ENCODE measurements around the gene PPIE. TPM values are rescaled to one million over a fixed set of nuclear protein-coding genes. Genes with fewer than 3 reads are reported as not detected.

Gene PPIE
- total RNA-seq, 1 donor from 2014 or later = 45.5 TPM

- H3K4me1 Mint-ChIP-seq = no peaks in the 10 kb centered on the region
- no peak overlapping the region for H3K27ac Mint-ChIP-seq
- TF ChIP-seq CTCF (IDR thresholded peaks at IDR 0.05; ENCODE audit: unreplicated experiment) = no peak
- H3K36me3 Mint-ChIP-seq = no peaks in the 10 kb centered on the region
- DNase-seq (ENCODE audit: low spot score in 2 of 2, unreplicated experiment in 2 of 2) = no peak
- H3K27me3 Mint-ChIP-seq (ENCODE audit: low read depth) = peaks cover 1% of the 10 kb centered on the region
- H3K9me3 Mint-ChIP-seq = peaks cover 10% of the 10 kb centered on the region
- no peak overlapping the region for H3K4me3 Mint-ChIP-seq
Observed at GRCh38 chr1:39802496-39803260, 64.0 kb downstream of the PPIE start.

DNA sequence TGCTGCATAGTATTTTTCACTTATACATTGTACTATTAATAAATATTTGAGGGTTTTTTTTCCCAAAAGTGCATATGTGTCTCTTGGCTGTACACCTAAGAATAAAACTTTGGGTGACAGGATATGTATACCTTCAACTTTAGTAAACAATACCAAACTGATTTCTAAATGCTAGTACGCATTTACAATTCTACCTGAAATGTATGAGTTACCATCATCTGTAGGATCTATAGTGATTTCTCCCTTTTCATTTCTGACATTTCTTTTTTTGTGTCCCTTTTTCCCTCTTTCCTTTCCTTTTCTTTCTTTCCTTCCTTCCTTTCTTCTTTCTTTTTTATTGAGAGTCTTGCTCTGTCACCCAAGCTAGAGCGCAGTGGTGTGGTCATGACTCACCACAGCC is 66.7 kb downstream of the PPIE start:
- no peak overlapping the region for H3K4me3 Mint-ChIP-seq
- no peaks in the 10 kb centered on the region for H3K36me3 Mint-ChIP-seq
- TF ChIP-seq CTCF (IDR thresholded peaks at IDR 0.05; ENCODE audit: unreplicated experiment) = no peak
- H3K27me3 Mint-ChIP-seq (ENCODE audit: low read depth) = peaks cover 1% of the 10 kb centered on the region
- H3K4me1 Mint-ChIP-seq = no peaks in the 10 kb centered on the region
- H3K27ac Mint-ChIP-seq = no peak overlapping the region
- H3K9me3 Mint-ChIP-seq = peaks cover 10% of the 10 kb centered on the region
- DNase-seq (ENCODE audit: low spot score in 2 of 2, unreplicated experiment in 2 of 2) = no peak

DNA sequence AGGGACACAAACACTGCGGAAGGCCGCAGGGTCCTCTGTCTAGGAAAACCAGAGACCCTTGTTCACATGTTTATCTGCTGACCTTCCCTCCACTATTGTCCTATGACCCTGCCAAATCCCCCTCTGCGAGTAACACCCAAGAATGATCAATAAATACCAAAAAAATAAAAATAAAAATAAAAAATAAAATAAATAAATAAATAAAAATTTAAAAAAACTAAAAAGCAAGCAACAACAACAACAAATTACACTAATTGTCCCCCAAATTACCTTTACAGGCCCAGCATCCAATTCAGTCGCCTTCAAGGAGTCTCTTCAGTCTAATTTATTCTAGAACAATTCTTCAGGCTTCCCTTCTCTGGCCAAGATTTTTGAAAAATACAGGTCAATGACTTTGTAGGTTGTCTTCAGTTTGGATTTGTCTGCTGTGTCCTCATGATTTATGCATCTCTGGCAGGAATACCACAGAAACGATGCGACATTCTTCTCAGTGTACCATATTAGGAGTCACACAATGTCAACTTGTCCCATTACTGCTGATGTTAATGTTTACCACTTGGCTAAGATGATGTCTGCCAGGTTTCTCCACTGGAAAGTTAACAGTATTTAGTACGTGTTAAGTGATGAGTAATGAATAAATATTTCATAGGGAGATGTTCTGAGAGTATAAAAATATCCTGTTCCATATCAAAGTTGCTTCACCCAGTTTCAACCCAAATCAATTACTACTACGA is 70.3 kb downstream of the PPIE start:
- Mint-ChIP-seq H3K9me3 (peaks cover 10% of the 10 kb centered on the region), H3K4me1 (no peaks in the 10 kb centered on the region), H3K27ac (no peak overlapping the region), H3K4me3 (no peak overlapping the region), H3K36me3 (no peaks in the 10 kb centered on the region), H3K27me3 (ENCODE audit: low read depth) (peaks cover 6% of the 10 kb centered on the region)
- no peak for TF ChIP-seq CTCF (IDR thresholded peaks at IDR 0.05; ENCODE audit: unreplicated experiment)
- DNase-seq (ENCODE audit: low spot score in 2 of 2, unreplicated experiment in 2 of 2) = no peak

GRCh38 chr1:39812913-39813312 is 74.2 kb downstream of the PPIE start:
- Mint-ChIP-seq H3K4me3 (no peak overlapping the region), H3K4me1 (no peaks in the 10 kb centered on the region), H3K36me3 (no peaks in the 10 kb centered on the region), H3K27ac (no peak overlapping the region), H3K27me3 (ENCODE audit: low read depth) (peaks cover 16% of the 10 kb centered on the region), H3K9me3 (no peaks in the 10 kb centered on the region)
- no peak for TF ChIP-seq CTCF (IDR thresholded peaks at IDR 0.05; ENCODE audit: unreplicated experiment)
- DNase-seq (ENCODE audit: low spot score in 2 of 2, unreplicated experiment in 2 of 2) = no peak

Other genes with a start within 250 kb of the PPIE start
- 0.27 TPM in 1 of 3 replicates, not detected in the others for gene BMP8A, start 247.2 kb upstream of the PPIE start, total RNA-seq
- gene PABPC4, start 162.1 kb upstream of the PPIE start, total RNA-seq = 307 to 325 TPM (median 319 TPM) in 3 replicates
- gene HEYL, start 99.2 kb upstream of the PPIE start, total RNA-seq = 5.6 to 5.7 TPM (median 5.6 TPM) in 3 replicates
- 0.34 TPM in 1 of 3 replicates, not detected in the others for gene NT5C1A, start 66.8 kb upstream of the PPIE start, total RNA-seq
- gene HPCAL4, start 47.4 kb upstream of the PPIE start, total RNA-seq = 0.54 to 0.69 TPM (median 0.60 TPM) in 3 replicates
- 0.20 to 0.65 TPM (median 0.22 TPM) in 3 replicates for gene OXCT2, start 32.5 kb downstream of the PPIE start, total RNA-seq
- 0.14 to 0.31 TPM (median 0.18 TPM) in 3 replicates for gene BMP8B, start 50.0 kb downstream of the PPIE start, total RNA-seq
- gene TRIT1, start 144.6 kb downstream of the PPIE start, total RNA-seq = 38.6 to 40.3 TPM (median 39.5 TPM) in 3 replicates
- 25.0 to 27.2 TPM (median 25.5 TPM) in 3 replicates for gene MYCL, start 163.0 kb downstream of the PPIE start, total RNA-seq
- 5.7 to 6.9 TPM (median 6.1 TPM) in 3 replicates for gene MFSD2A, start 216.3 kb downstream of the PPIE start, total RNA-seq